Right lobe of liver (tissue), 4 donors: Measurements from ENCODE around the gene BEAN1.
"Not testable (repeated sequence)": the region's sequence is repeated elsewhere in the genome, so short reads cannot be mapped to it uniquely, and the experiment has no call there.

ENCODE experiments used
- POLR2A ChIP-seq: fragments of 450-650 bp; IDR thresholded peaks from one replicate; pipeline ENCODE4 v1.6.1; 2017; ENCODE audit warnings: antibody characterized with exemption, mild to moderate bottlenecking
- TF ChIP-seq, protein P1 (sequence below), 4 donors: fragments of 200-600 bp in 3 of 4; fragments of 450-650 bp in 1 of 4; IDR thresholded peaks; one replicate each; pipeline versions ENCODE4 v1.5.1 to v1.8.0; 2016 to 2022; ENCODE audit warnings: antibody characterized with exemption in 4 of 4, mild to moderate bottlenecking in 2 of 4
- donor health status: DM: no; HTN: no; CAD: no.
- donor health status: DM: no; HTN: no; CAD: no.
- donor health status: DM: no; HTN: yes; CAD: no.

GRCh38 chr16:66497921-66498320, 70.8 kb downstream of the BEAN1 start:
- TF ChIP-seq, protein P1, sequence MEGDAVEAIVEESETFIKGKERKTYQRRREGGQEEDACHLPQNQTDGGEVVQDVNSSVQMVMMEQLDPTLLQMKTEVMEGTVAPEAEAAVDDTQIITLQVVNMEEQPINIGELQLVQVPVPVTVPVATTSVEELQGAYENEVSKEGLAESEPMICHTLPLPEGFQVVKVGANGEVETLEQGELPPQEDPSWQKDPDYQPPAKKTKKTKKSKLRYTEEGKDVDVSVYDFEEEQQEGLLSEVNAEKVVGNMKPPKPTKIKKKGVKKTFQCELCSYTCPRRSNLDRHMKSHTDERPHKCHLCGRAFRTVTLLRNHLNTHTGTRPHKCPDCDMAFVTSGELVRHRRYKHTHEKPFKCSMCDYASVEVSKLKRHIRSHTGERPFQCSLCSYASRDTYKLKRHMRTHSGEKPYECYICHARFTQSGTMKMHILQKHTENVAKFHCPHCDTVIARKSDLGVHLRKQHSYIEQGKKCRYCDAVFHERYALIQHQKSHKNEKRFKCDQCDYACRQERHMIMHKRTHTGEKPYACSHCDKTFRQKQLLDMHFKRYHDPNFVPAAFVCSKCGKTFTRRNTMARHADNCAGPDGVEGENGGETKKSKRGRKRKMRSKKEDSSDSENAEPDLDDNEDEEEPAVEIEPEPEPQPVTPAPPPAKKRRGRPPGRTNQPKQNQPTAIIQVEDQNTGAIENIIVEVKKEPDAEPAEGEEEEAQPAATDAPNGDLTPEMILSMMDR (IDR thresholded peaks at IDR 0.05): not testable (repeated sequence)
- TF ChIP-seq POLR2A: not testable (repeated sequence)
